Adrenal gland (tissue), 12 donors: ENCODE measurements around the gene SMAD3. TPM values are rescaled to one million over a fixed set of nuclear protein-coding genes. Genes with fewer than 3 reads are reported as not detected.

Experiments used
- DNase-seq, 7 donors: peaks; one replicate each; pipeline ENCODE4 v3.0.0-alpha.2; 2019 to 2020
- H3K27ac ChIP-seq, 5 donors: fragments of 200-600 bp; sonication (generic) in 4 of 5; 1 replicate in 3 of 5; 2 replicates in 2 of 5; pipeline versions ENCODE4 v1.5.1 to v1.8.0; 2016 to 2020; ENCODE audit warnings: mild to moderate bottlenecking in 1 of 5
- H3K27me3 ChIP-seq: fragments of 200-600 bp; 2 replicates; pipeline ENCODE4 v1.8.0; 2021
- H3K36me3 ChIP-seq, 2 donors: fragments of 200-600 bp; replicated peaks in 1 of 2; 1 replicate in 1 of 2; 2 replicates in 1 of 2; pipeline versions ENCODE4 v1.5.1 to v1.8.0; 2018 to 2022
- H3K4me1 ChIP-seq, 2 donors: fragments of 200-600 bp; replicated peaks in 1 of 2; 1 replicate in 1 of 2; 2 replicates in 1 of 2; pipeline versions ENCODE4 v1.5.1 to v1.8.0; 2018 to 2021
- H3K4me3 ChIP-seq, 4 donors: fragments of 200-600 bp; sonication (generic) in 3 of 4; one replicate each; pipeline ENCODE4 v1.5.1; 2016 to 2018
- H3K9me3 ChIP-seq, 3 donors: fragments of 200-600 bp; sonication (generic) in 1 of 3; replicated peaks in 1 of 3; 1 replicate in 2 of 3; 2 replicates in 1 of 3; pipeline versions ENCODE4 v1.5.1 to v1.8.0; 2016 to 2021
- POLR2A ChIP-seq, 2 donors: fragments of 450-650 bp; IDR thresholded peaks; one replicate each; pipeline ENCODE4 v1.6.1; 2017; ENCODE audit warnings: antibody characterized with exemption in 2 of 2, mild to moderate bottlenecking in 2 of 2, moderate library complexity in 1 of 2
- WGBS, 4 donors: extraction: QIAGEN DNeasy Blood & Tissue Kit in 2 of 4; methylation state at CpG; one replicate each; pipeline versions ENCODE4 v1.1.5 to v1.1.7; 2013 to 2017; 5-methylcytosine and 5-hydroxymethylcytosine counted together
- intact Hi-C, 2 donors: fragments of 100-400 bp; cut with DNase I; formaldehyde crosslinking; loops; one replicate each; pipeline versions ENCODE4 v1.14.1 to v1.15.0; 2022 to 2023
- polyA plus RNA-seq, 3 donors: library from polyadenylated mRNA; stranded (reverse); fragments of 200-250 nt in 2 of 3; fragments of 350-450 nt in 1 of 3; fragmentation: Illumina TruSeq in 1 of 3; extraction: RNeasy Lipid Tissue Mini Kit (QIAGEN cat#74804) in 1 of 3; gene quantifications; one replicate each; pipeline ENCODE4 v1.2.3, GENCODE V29; 2013 to 2014
- total RNA-seq, 9 donors: library from RNA; depleted of rRNA in 4 of 9; stranded (reverse); fragments of >200 nt in 4 of 9; fragments of 120-200 nt in 1 of 9; fragmentation: NEBNext Ultra II Directional in 1 of 9; extraction: Animal tissue kit (Norgen Biotek cat#: 25700) in 1 of 9; gene quantifications; one replicate each; pipeline versions ENCODE4 v1.1.0 to v1.2.4, GENCODE V29; 2013 to 2023
- TF ChIP-seq, protein P1 (sequence below), 6 experiments: fragments of 450-650 bp in 4 of 6; fragments of 200-600 bp in 2 of 6; sonication (generic) in 1 of 6; IDR thresholded peaks; 1 replicate in 5 of 6; 2 replicates in 1 of 6; pipeline versions ENCODE4 v1.5.1 to v1.8.0; 2016 to 2021; ENCODE audit warnings: antibody characterized with exemption in 6 of 6, mild to moderate bottlenecking in 2 of 6, moderate library complexity in 1 of 6
- donor health status: healthy with polysubstance abuse.
- donor health status: Bipolar disorder and iron deficiency.
- donor health status: DM: yes; HTN: yes; CAD: no.
- donor health status: DM: no; HTN: no; CAD: no.
- donor health status: DM: no; HTN: no; CAD: no.
- donor health status: DM: yes; HTN: yes; CAD: no.

SMAD3 gene
- total and polyA plus RNA-seq, 12 donors = 6.4 to 92.0 (median 8.0) TPM

DNA sequence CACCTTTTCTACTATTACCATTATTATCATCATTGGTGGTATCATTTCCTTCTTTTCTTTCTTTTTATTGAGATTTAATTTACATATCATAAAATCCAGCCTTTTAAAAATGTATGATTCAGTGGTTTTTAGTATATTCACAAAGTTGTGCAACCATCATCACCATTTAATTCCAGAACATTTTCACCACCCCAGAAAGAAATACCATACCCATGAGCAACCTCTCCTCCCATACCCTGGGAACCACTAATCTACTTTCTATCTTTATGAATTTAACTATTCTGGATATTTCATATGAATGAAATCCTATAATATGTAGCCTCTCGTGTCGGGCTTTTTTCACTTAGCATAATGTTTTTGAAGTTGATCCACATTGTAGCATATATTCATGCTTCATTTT is 159.9 kb downstream of the SMAD3 start:
- Histone ChIP-seq H3K4me1 (no peaks in the 10 kb centered on the region), H3K27me3 (no peaks in the 10 kb centered on the region), H3K9me3 (no peaks in the 10 kb centered on the region), H3K27ac (no peak overlapping the region), H3K36me3 (no peaks in the 10 kb centered on the region), H3K4me3 (no peak overlapping the region)
- no peak for DNase-seq
- 96 to 100% (median 98%) methylated on average over 2 of the region's 2 CpGs for WGBS, 4 donors
- no peak for TF ChIP-seq POLR2A (IDR thresholded peaks at IDR 0.05)
- TF ChIP-seq, protein P1, sequence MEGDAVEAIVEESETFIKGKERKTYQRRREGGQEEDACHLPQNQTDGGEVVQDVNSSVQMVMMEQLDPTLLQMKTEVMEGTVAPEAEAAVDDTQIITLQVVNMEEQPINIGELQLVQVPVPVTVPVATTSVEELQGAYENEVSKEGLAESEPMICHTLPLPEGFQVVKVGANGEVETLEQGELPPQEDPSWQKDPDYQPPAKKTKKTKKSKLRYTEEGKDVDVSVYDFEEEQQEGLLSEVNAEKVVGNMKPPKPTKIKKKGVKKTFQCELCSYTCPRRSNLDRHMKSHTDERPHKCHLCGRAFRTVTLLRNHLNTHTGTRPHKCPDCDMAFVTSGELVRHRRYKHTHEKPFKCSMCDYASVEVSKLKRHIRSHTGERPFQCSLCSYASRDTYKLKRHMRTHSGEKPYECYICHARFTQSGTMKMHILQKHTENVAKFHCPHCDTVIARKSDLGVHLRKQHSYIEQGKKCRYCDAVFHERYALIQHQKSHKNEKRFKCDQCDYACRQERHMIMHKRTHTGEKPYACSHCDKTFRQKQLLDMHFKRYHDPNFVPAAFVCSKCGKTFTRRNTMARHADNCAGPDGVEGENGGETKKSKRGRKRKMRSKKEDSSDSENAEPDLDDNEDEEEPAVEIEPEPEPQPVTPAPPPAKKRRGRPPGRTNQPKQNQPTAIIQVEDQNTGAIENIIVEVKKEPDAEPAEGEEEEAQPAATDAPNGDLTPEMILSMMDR (IDR thresholded peaks at IDR 0.05) = no peak
- intact Hi-C loops = no loop called here

- H3K4me1 ChIP-seq = no peaks in the 10 kb centered on the region
- TF ChIP-seq, protein P1 (IDR thresholded peaks at IDR 0.05) = no peak
- TF ChIP-seq POLR2A (IDR thresholded peaks at IDR 0.05) = no peak
- no peaks in the 10 kb centered on the region for H3K9me3 ChIP-seq
- H3K27me3 ChIP-seq = no peaks in the 10 kb centered on the region
- peaks cover 0 to 14% of the 10 kb centered on the region in 2 donors for H3K36me3 ChIP-seq
- intact Hi-C loops = no loop called here
- no peak for DNase-seq
- H3K4me3 ChIP-seq = no peak overlapping the region
- 93 to 100% (median 96%) methylated on average over 1 of the region's 1 CpG for WGBS, 4 donors
- H3K27ac ChIP-seq = no peak overlapping the region
Measured at GRCh38 chr15:67227431-67227830, 162.0 kb downstream of the SMAD3 start.

GRCh38 chr15:67227846-67228245 is 162.4 kb downstream of the SMAD3 start:
- DNase-seq = no peak
- no peak for TF ChIP-seq POLR2A (IDR thresholded peaks at IDR 0.05)
- TF ChIP-seq, protein P1 (IDR thresholded peaks at IDR 0.05) = no peak
- no peak overlapping the region for H3K27ac ChIP-seq
- H3K27me3 ChIP-seq = no peaks in the 10 kb centered on the region
- H3K4me1 ChIP-seq = no peaks in the 10 kb centered on the region
- intact Hi-C loops = no loop called here
- 90 to 100% (median 96%) methylated on average over 1 of the region's 1 CpG for WGBS, 4 donors
- H3K4me3 ChIP-seq = no peak overlapping the region
- peaks cover 0 to 14% of the 10 kb centered on the region in 2 donors for H3K36me3 ChIP-seq
- H3K9me3 ChIP-seq = no peaks in the 10 kb centered on the region

GRCh38 chr15:67228286-67228685 is 162.9 kb downstream of the SMAD3 start:
- H3K27me3 ChIP-seq = no peaks in the 10 kb centered on the region
- no peak for TF ChIP-seq POLR2A (IDR thresholded peaks at IDR 0.05)
- TF ChIP-seq, protein P1 (IDR thresholded peaks at IDR 0.05) = no peak
- H3K36me3 ChIP-seq = peaks cover 0 to 14% of the 10 kb centered on the region in 2 donors
- no peak for DNase-seq
- H3K9me3 ChIP-seq = no peaks in the 10 kb centered on the region
- WGBS, 4 donors = 66 to 87% (median 74%) methylated on average over 1 of the region's 1 CpG
- H3K4me3 ChIP-seq = no peak overlapping the region
- no peaks in the 10 kb centered on the region for H3K4me1 ChIP-seq
- no peak overlapping the region for H3K27ac ChIP-seq
- intact Hi-C loops = no loop called here
